Esophagus squamous epithelium (tissue), 5 donors: Measurements from ENCODE around the gene LARP4. TPM values are rescaled to one million over a fixed set of nuclear protein-coding genes. Genes with fewer than 3 reads are reported as not detected.

Experiments used
- DNase-seq: peaks from one replicate; lab custom pipeline; 2025; lab: John Stamatoyannopoulos, UW
- H3K27ac ChIP-seq, 4 donors: fragments of 200-600 bp; sonication (generic); one replicate each; pipeline ENCODE4 v1.5.1; 2016 to 2019; ENCODE audit warnings: mild to moderate bottlenecking in 1 of 4
- H3K27me3 ChIP-seq, 4 donors: fragments of 200-600 bp; sonication (generic); 1 replicate in 3 of 4; 2 replicates in 1 of 4; pipeline versions ENCODE4 v1.5.1 to v1.6.0; 2017 to 2021; ENCODE audit warnings: antibody characterized with exemption in 1 of 4
- H3K36me3 ChIP-seq, 3 donors: fragments of 200-600 bp; sonication (generic); one replicate each; pipeline ENCODE4 v1.5.1; 2016 to 2019
- H3K4me1 ChIP-seq, 3 donors: fragments of 200-600 bp; sonication (generic); one replicate each; pipeline ENCODE4 v1.5.1; 2017 to 2019
- H3K4me3 ChIP-seq, 4 donors: fragments of 200-600 bp; sonication (generic); 1 replicate in 3 of 4; 2 replicates in 1 of 4; pipeline ENCODE4 v1.5.1; 2016 to 2019; ENCODE audit warnings: mild to moderate bottlenecking in 2 of 4, moderate library complexity in 1 of 4
- H3K9me3 ChIP-seq, 3 donors: fragments of 200-600 bp; sonication (generic); one replicate each; pipeline ENCODE4 v1.5.1; 2016 to 2019
- CTCF ChIP-seq, 6 experiments: fragments of 450-650 bp in 4 of 6; fragments of 200-600 bp in 2 of 6; sonication (generic) in 2 of 6; IDR thresholded peaks; one replicate each; pipeline ENCODE4 v1.5.1; 2016 to 2019; ENCODE audit warnings: antibody characterized with exemption in 6 of 6, mild to moderate bottlenecking in 4 of 6, moderate library complexity in 4 of 6
- POLR2A ChIP-seq, 4 donors: fragments of 450-650 bp; IDR thresholded peaks; one replicate each; pipeline ENCODE4 v1.6.1; 2017; ENCODE audit warnings: antibody characterized with exemption in 4 of 4, mild to moderate bottlenecking in 4 of 4, moderate library complexity in 3 of 4
- WGBS, 2 donors: methylation state at CpG; one replicate each; pipeline ENCODE4 v1.1.5; 2018; 5-methylcytosine and 5-hydroxymethylcytosine counted together
- intact Hi-C: fragments of 100-400 bp; cut with DNase I; formaldehyde crosslinking; loops from one replicate; pipeline ENCODE4 v1.15.0; 2022
- total RNA-seq, 4 donors: library from RNA; depleted of rRNA; stranded (reverse); fragments of >200 nt; gene quantifications; one replicate each; pipeline ENCODE4 v1.1.0, GENCODE V29; 2016
- donor health status: DM: yes; HTN: yes; CAD: no.

LARP4 gene
- total RNA-seq, 4 donors from 2014 or later, result 22.7 to 36.0 (median 29.6) TPM

DNA sequence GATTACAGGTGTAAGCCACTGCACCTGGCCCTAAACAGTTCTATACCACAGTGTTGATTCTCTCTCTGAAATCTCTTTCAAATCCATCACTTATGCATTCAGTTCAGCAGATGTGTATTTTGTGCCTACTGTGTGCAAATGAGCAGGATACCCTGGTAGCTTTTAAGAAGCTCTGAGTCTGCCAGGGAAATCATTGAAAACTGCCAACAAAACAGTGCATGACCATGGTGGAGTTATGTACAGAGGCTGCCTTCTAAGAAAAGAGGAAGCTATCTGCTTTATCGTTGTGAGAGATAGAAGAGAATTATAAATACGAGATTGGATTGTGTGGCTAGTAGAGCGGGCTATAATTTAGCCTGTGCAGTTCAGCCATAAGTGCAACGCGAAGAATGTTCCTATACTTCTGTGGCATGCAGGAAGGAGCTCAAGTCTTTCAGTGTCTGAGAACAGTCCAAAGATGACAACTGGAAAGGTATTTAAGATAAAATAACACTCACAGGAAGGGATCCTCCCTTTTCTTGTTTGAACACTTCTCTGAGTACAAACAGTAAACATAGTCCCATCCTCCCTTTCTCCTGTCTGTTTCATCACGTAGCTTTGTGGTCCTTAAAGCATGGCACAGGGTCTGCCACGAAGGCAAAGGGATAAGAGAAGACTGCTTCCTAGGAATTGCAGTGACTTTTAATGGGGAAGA, 108.4 kb downstream of the LARP4 start:
- 40 to 59% methylated on average over 7 of the region's 7 CpGs for WGBS, 2 donors
- Histone ChIP-seq H3K4me1 (peaks cover 39 to 86% (median 39%) of the 10 kb centered on the region in 3 donors), H3K4me3 (no peak overlapping the region), H3K27ac (peak overlapping the region in 3 of 4 donors; percentile 93 to 98 (median 95)), H3K36me3 (no peaks in the 10 kb centered on the region), H3K27me3 (no peaks in the 10 kb centered on the region), H3K9me3 (no peaks in the 10 kb centered on the region)
- intact Hi-C loops, result loop anchor here (5.0 kb wide), 1 partner anchor 128 kb away; no protein-coding TSS in a partner anchor
- no peak for DNase-seq
- no peak for TF ChIP-seq CTCF (IDR thresholded peaks at IDR 0.05)
- TF ChIP-seq POLR2A (IDR thresholded peaks at IDR 0.05), result no peak

GRCh38 chr12:50514526-50515276, 114.0 kb downstream of the LARP4 start:
- no peaks in the 10 kb centered on the region for H3K27me3 ChIP-seq
- no peaks in the 10 kb centered on the region for H3K9me3 ChIP-seq
- TF ChIP-seq CTCF (IDR thresholded peaks at IDR 0.05) (no peak), POLR2A (IDR thresholded peaks at IDR 0.05) (no peak)
- intact Hi-C loops, result no loop called here
- H3K36me3 ChIP-seq, result no peaks in the 10 kb centered on the region
- peaks cover 20 to 90% (median 21%) of the 10 kb centered on the region in 3 donors for H3K4me1 ChIP-seq
- H3K4me3 ChIP-seq, result no peak overlapping the region
- DNase-seq, result no peak
- H3K27ac ChIP-seq, result peak overlapping the region in 1 of 4 donors; percentile 4
- WGBS, 2 donors, result 75% methylated on average over 4 of the region's 4 CpGs

DNA sequence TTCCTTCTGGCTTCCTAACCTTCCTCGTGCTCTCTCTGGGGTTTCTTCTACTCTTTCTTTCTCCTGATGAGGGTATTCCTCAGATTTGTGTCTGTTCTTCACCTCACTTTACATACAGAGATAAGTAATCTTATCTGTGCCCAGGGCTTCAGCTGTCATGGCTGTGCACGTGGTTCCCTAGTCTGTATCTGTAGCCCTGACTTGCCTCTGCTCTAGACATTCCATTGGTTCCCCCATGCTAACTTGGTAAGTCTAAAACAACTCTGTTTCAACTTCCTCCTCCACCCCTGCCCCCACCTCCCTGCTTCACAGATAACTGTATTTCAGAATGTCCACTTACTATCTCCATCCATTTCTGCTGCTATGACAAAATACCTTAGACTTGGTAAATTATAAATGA, 114.9 kb downstream of the LARP4 start:
- DNase-seq, result no peak
- TF ChIP-seq POLR2A (IDR thresholded peaks at IDR 0.05) (no peak), CTCF (IDR thresholded peaks at IDR 0.05) (no peak)
- WGBS, 2 donors, result 58 to 79% methylated on average over 2 of the region's 2 CpGs
- peaks cover 14 to 88% (median 19%) of the 10 kb centered on the region in 3 donors for H3K4me1 ChIP-seq
- H3K27me3 ChIP-seq, result no peaks in the 10 kb centered on the region
- no peaks in the 10 kb centered on the region for H3K36me3 ChIP-seq
- H3K4me3 ChIP-seq, result no peak overlapping the region
- intact Hi-C loops, result no loop called here
- no peaks in the 10 kb centered on the region for H3K9me3 ChIP-seq
- peak overlapping the region in 1 of 4 donors; percentile 7 for H3K27ac ChIP-seq

- WGBS, 2 donors, result 25 to 27% methylated on average over 3 of the region's 3 CpGs
- DNase-seq, result no peak
- no peaks in the 10 kb centered on the region for H3K36me3 ChIP-seq
- intact Hi-C loops, result no loop called here
- no peaks in the 10 kb centered on the region for H3K27me3 ChIP-seq
- H3K27ac ChIP-seq, result peak overlapping the region; percentile 64 to 82 (median 75)
- TF ChIP-seq POLR2A (IDR thresholded peaks at IDR 0.05), result no peak
- no peak for TF ChIP-seq CTCF (IDR thresholded peaks at IDR 0.05)
- peaks cover 19 to 86% (median 21%) of the 10 kb centered on the region in 3 donors for H3K4me1 ChIP-seq
- no peaks in the 10 kb centered on the region for H3K9me3 ChIP-seq
- peak overlapping the region in 1 of 4 donors; percentile 2 for H3K4me3 ChIP-seq
Observed at GRCh38 chr12:50517421-50518048, 116.8 kb downstream of the LARP4 start.
